Measurements from ENCODE around the gene PTPRB.

GRCh38 chr12:70664465-70664881 is 27.2 kb upstream of the PTPRB start:
- no peak for TF ChIP-seq POLR2A (IDR thresholded peaks at IDR 0.05)
- TF ChIP-seq CTCF (IDR thresholded peaks at IDR 0.05): no peak

Data from testis (tissue), 2 donors.